Activated T-cell treated with anti-CD3 and anti-CD28 coated beads for 48 hours (primary cell): ENCODE data around the gene RNF11.

Experiments
- DNase-seq: peaks from one replicate; pipeline ENCODE4 v3.0.0-alpha.2; 2020; ENCODE audit warnings: low read depth

Gene RNF11

DNA sequence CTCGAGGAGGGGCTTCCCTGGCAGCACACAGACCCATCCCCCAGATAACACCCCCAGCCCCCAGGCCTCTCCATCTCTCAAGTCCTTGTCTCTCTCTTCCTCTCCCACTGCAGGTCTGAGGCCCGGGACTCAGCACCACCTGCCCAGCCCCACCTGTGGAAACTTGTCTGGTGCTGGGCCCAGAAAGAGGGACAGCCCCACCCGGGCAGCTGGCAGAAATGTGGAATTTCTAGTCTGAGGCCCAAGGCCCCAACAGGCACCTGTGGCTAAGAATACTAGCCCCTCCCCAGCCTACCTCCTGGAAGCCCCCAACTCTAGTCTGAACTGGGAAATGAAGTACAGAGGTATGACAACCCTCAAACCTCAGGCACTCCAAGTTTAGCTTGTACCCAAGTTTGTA, 78.9 kb downstream of the RNF11 start:
- no peak for DNase-seq

DNA sequence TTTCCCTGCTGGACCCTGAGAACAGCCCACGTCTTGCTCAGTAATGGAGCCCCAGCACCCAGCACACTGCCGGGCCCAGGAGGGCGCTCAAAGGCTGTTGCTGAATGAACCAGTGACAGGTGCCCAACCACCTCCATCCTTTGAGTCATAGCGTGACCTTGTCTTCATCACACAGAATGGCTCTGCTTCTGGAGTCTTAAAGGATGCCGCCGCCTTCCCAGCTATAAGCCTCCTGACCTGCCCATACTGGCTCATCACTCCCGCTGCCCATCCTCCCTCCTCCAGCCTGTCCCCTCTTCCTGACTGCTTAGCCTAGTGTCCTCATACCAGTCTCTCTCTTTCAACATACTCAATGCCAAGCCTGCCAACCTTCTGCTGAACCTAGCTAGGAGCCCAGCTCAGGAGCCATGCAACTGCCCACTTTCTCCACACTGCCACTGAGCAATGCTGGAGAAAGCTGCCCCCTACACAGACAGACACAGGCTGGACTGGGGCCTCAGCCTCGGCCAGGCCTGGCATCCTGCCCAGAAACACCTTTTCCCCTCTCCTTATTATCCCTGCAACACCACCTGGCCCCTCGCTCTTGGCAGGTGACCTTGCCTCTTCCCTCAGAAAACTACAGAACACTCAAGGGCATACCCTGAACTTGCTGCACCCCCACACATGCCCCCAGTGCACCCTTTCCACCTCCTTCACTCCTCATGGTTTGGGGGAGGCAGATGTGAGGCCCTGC, 80.2 kb downstream of the RNF11 start:
- DNase-seq = no peak

DNA sequence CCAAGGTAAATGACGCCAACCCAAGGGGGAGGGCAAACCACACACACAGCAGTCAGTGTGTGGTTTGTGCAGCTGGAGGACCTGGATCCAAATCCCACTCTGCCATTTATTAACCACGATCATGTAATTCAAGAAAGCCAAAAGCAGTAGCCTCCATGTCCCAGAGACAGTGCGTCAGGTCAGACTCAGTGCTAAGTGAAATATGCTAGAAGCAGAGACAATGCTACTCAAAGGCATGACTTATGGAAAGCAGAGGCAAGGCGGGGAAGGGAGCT, 80.7 kb downstream of the RNF11 start:
- no peak for DNase-seq

DNA sequence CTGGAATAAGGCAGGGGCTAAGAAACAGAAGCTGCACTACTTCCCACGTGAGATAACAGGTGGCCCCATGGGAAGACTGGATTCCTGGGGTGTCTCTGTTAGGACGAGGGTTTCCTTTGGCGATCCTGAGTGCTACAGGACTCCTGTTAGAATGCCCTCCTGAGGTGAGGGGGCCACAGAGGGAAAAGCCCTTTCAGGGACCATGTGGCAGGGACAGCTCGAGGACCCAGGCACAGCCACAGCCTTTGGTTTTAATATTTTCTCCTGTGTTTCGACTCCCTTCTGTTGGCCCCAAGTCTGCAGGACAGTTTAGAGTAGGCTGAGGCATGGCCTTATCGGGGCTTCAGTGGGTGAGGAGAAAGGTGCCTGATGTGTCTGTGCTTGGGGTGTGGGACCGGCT, 81.7 kb downstream of the RNF11 start:
- DNase-seq = no peak

DNA sequence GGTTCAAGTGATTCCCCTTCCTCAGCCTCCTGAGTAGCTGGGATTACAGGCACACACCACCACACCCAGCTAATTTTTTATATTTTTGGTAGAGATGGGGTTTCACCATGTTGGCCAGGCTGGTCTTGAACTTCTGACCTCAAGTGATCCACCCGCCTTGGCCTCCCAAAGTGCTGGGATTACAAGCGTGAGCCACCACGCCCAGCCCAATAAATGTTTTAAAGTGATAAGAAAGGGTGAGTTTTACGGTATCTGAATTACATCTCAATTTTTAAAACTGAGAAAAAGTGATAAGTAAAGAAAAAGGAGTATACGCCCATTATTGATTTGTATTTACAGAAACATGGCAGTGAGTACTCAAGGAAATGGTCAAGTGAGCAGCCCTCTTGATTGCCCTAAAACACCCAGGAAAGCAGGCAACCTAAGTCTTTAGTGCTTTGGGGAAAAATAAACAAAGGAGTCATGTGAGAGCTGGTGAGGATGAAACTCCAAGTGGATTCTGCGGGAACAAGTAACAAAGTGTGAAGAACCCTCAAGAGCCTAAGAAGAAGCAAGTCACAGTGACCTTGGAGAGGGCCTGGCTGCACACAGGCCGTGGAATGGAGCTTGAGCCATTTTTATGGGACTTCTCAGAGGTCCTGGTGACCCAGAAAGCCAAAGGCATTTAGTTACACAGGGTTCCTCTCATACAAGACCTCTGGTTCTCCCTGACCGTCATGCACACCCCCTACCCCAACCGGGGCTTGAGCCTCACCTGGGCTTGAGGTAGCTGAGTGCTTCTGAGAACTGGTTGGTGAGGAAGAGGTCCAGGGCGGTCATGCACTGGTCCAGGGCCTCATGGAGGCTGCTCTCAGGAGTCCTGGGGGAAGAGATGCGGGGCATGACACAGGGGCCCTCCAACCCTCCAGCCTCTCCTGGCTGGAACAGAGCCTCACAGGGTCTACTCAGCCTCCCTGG, 85.2 kb downstream of the RNF11 start:
- DNase-seq = no peak

DNA sequence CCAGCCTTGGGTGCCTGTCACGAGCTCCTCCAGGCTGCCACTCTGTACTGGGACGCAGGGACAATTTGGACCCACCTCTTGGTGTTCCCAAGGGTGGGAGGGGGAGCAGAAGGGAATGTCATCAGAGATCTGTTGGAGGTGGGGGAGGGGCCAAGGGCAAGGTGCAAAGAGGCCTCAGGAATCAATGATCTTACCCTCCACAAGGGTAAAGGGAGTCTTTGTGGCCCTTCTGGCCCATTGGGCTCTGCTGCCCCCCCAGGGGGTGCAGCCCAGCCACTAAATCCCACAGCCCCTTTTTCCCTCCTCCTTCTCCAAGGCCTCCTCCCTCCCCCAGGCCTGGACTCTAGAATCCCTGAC, 85.8 kb downstream of the RNF11 start:
- DNase-seq = no peak

DNA sequence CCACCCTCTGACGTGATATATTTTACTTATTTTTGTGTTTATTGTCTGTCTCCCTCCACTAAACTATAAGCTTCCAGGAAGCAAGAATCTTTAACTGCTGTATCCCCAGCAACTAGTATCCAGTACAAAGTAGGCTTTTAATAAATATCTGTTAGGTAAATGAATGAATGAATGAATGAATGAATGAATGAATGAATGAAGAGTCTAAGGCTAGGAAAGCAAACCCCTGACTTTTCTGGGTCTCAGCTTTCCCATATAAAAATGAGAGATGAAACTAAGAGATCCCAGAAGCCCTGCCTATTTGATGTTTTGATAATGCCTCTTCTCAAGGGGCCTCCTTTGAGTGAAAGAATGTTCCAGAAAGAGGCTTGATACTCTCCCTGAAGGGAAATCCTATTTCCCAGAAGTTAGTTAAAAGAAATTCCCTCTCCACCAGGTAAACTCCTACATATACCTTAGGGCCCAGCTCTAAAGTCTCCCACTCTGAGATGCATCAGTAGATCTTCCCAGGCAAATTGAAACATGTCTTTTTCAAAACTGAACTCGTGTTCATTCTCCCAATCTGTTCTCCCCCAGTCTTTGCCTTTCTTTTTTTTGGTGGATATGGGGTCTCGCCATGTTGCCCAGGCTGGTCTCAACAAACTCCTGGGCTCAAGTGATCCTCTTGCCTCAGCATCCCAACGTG, 86.5 kb downstream of the RNF11 start:
- DNase-seq = no peak
